H1 (cell line): Measurements from ENCODE around the gene MSH2. TPM values are rescaled to one million over a fixed set of nuclear protein-coding genes. Genes with fewer than 3 reads are reported as not detected.

Experiments used
- CTCF ChIA-PET: fragments of 300-600 bp; sonication (Branson Sonifier 250); formaldehyde crosslinking; loops from one replicate; lab custom pipeline; 2021; ENCODE audit not compliant: partially characterized antibody; lab: Charles Lee
- POLR2A ChIA-PET: fragments of 300-600 bp; sonication (Branson Sonifier 250); formaldehyde crosslinking; loops from one replicate; lab custom pipeline; 2021; ENCODE audit warnings: inconsistent platforms; ENCODE audit not compliant: partially characterized antibody; lab: Charles Lee
- DNase-seq, 2 experiments: peaks; one replicate each; pipeline versions ENCODE4 v3.0.0 to v3.0.0-alpha.2; 2010 to 2022; ENCODE audit warnings: low spot score in 2 of 2, low read depth in 1 of 2, mixed read lengths in 1 of 2
- FAIRE-seq: peaks from 2 replicates; lab custom pipeline; 2011; peaks lifted over from hg19 to GRCh38; lab: Jason Lieb, UNC
- H2AFZ ChIP-seq: 2 replicates; pipeline ENCODE4 v1.8.1; 2012; ENCODE audit warnings: low read length, inconsistent platforms
- H2AK5ac ChIP-seq: 2 replicates; pipeline ENCODE4 v1.6.1; 2013; ENCODE audit warnings: low read depth, low read length
- H2BK120ac ChIP-seq: replicated peaks from 2 replicates; pipeline ENCODE3; 2013; ENCODE audit warnings: low read depth, low read length, inconsistent platforms
- H2BK12ac ChIP-seq: 2 replicates; pipeline ENCODE4 v1.6.1; 2013; ENCODE audit warnings: low read depth, low read length
- H2BK15ac ChIP-seq: 2 replicates; pipeline ENCODE4 v1.6.1; 2013; ENCODE audit warnings: low read length
- H2BK20ac ChIP-seq: 2 replicates; pipeline ENCODE4 v1.6.1; 2013; ENCODE audit warnings: low read length
- H2BK5ac ChIP-seq: 2 replicates; pipeline ENCODE4 v1.6.1; 2013; ENCODE audit warnings: low read depth, low read length
- H3K14ac ChIP-seq: 2 replicates; pipeline ENCODE4 v1.6.1; 2013; ENCODE audit warnings: inconsistent platforms; ENCODE audit not compliant: insufficient read length
- H3K18ac ChIP-seq: 2 replicates; pipeline ENCODE4 v1.6.1; 2013; ENCODE audit warnings: low read length; ENCODE audit errors: extremely low read depth
- H3K23ac ChIP-seq: 2 replicates; pipeline ENCODE4 v1.6.1; 2013; ENCODE audit warnings: inconsistent platforms; ENCODE audit not compliant: insufficient read length
- H3K23me2 ChIP-seq: 2 replicates; pipeline ENCODE4 v1.6.1; 2013; ENCODE audit warnings: low read depth, low read length
- H3K27ac ChIP-seq: 2 replicates; pipeline ENCODE4 v1.6.1; 2011; ENCODE audit warnings: low read depth, low read length, inconsistent platforms
- H3K27me3 ChIP-seq, 4 experiments: replicated peaks in 1 of 4; 1 replicate in 1 of 4; 2 replicates in 3 of 4; pipeline versions ENCODE4 v1.6.1 to v1.8.1; 2011 to 2013; ENCODE audit warnings: low read length in 3 of 4, mild to moderate bottlenecking in 3 of 4, inconsistent platforms in 2 of 4, mixed read lengths in 2 of 4, moderate library complexity in 1 of 4; ENCODE audit not compliant: control insufficient read depth in 3 of 4, insufficient read depth in 3 of 4; ENCODE audit errors: extremely low read depth in 1 of 4
- H3K36me3 ChIP-seq, 4 experiments: 2 replicates each; pipeline versions ENCODE4 v1.6.1 to v1.8.1; 2011 to 2013; ENCODE audit warnings: mild to moderate bottlenecking in 4 of 4, low read length in 3 of 4, moderate library complexity in 2 of 4, control low read depth in 1 of 4, inconsistent platforms in 1 of 4; ENCODE audit not compliant: insufficient read depth in 4 of 4, control insufficient read depth in 2 of 4
- H3K4ac ChIP-seq: replicated peaks from 2 replicates; pipeline ENCODE3; 2013; ENCODE audit warnings: low read length, low read depth, mixed read lengths, inconsistent platforms; ENCODE audit not compliant: insufficient read length
- H3K4me1 ChIP-seq, 4 experiments: replicated peaks in 1 of 4; 1 replicate in 1 of 4; 2 replicates in 3 of 4; pipeline versions ENCODE4 v1.6.1 to v1.8.1; 2011 to 2013; ENCODE audit warnings: low read length in 3 of 4, inconsistent platforms in 2 of 4, mixed read lengths in 1 of 4; ENCODE audit not compliant: insufficient read depth in 4 of 4, control insufficient read depth in 3 of 4
- H3K4me2 ChIP-seq, 2 experiments: 2 replicates each; pipeline versions ENCODE4 v1.6.1 to v1.8.1; 2011 to 2013; ENCODE audit warnings: low read depth in 2 of 2, low read length in 2 of 2, control low read depth in 1 of 2, inconsistent platforms in 1 of 2, mild to moderate bottlenecking in 1 of 2; ENCODE audit not compliant: insufficient read depth in 1 of 2
- H3K4me3 ChIP-seq, 4 experiments: fragments of 200-600, 300-600 bp in 1 of 4; sonication (generic), shearing (Covaris generic), sonication (Bioruptor Twin) in 1 of 4; 2 replicates each; pipeline versions ENCODE4 v1.5.1 to v1.8.1; 2011 to 2016; ENCODE audit warnings: low read length in 4 of 4, low read depth in 3 of 4, control low read depth in 2 of 4, inconsistent platforms in 2 of 4, mild to moderate bottlenecking in 2 of 4, mixed read lengths in 1 of 4, moderate library complexity in 1 of 4; ENCODE audit not compliant: insufficient read depth in 2 of 4; ENCODE audit errors: extremely low read depth in 1 of 4
- H3K56ac ChIP-seq: replicated peaks from 2 replicates; pipeline ENCODE3; 2013; ENCODE audit warnings: low read depth, mild to moderate bottlenecking, mixed read lengths, low read length, inconsistent platforms; ENCODE audit not compliant: insufficient read length
- H3K79me1 ChIP-seq: 2 replicates; pipeline ENCODE4 v1.6.1; 2013; ENCODE audit warnings: low read depth, low read length, control low read depth
- H3K79me2 ChIP-seq, 2 experiments: 2 replicates each; pipeline versions ENCODE4 v1.6.1 to v1.8.1; 2012 to 2013; ENCODE audit warnings: low read length in 2 of 2, mild to moderate bottlenecking in 2 of 2, inconsistent platforms in 1 of 2; ENCODE audit not compliant: insufficient read depth in 2 of 2, control insufficient read depth in 1 of 2
- H3K9ac ChIP-seq, 4 experiments: replicated peaks in 1 of 4; 1 replicate in 1 of 4; 2 replicates in 3 of 4; pipeline versions ENCODE4 v1.6.1 to v1.8.1; 2011 to 2013; ENCODE audit warnings: low read depth in 3 of 4, low read length in 3 of 4, control low read depth in 2 of 4, mild to moderate bottlenecking in 2 of 4, moderate library complexity in 2 of 4, inconsistent platforms in 1 of 4; ENCODE audit errors: extremely low read depth in 1 of 4
- H3K9me3 ChIP-seq, 2 experiments: 2 replicates each; pipeline versions ENCODE4 v1.6.1 to v1.8.1; 2012 to 2013; ENCODE audit warnings: mild to moderate bottlenecking in 2 of 2, moderate library complexity in 2 of 2, control low read depth in 1 of 2, inconsistent platforms in 1 of 2, low read depth in 1 of 2, low read length in 1 of 2, mixed read lengths in 1 of 2; ENCODE audit not compliant: insufficient read depth in 2 of 2
- H4K20me1 ChIP-seq, 2 experiments: replicated peaks in 1 of 2; 2 replicates each; pipeline versions ENCODE3 to v1.8.1; 2011 to 2013; ENCODE audit warnings: inconsistent platforms in 2 of 2, low read length in 2 of 2, mild to moderate bottlenecking in 1 of 2; ENCODE audit not compliant: insufficient read depth in 2 of 2, control insufficient read depth in 1 of 2
- H4K5ac ChIP-seq: 2 replicates; pipeline ENCODE4 v1.6.1; 2013; ENCODE audit warnings: low read length, low read depth, mixed read lengths, inconsistent platforms; ENCODE audit not compliant: insufficient read length
- H4K8ac ChIP-seq: 2 replicates; pipeline ENCODE4 v1.8.0; 2013; ENCODE audit warnings: mild to moderate bottlenecking, moderate library complexity, low read length, inconsistent platforms; ENCODE audit not compliant: insufficient read depth; ENCODE audit errors: extremely low read depth
- H4K91ac ChIP-seq: replicated peaks from 2 replicates; pipeline ENCODE3; 2013; ENCODE audit warnings: low read length, mixed read lengths, inconsistent platforms; ENCODE audit not compliant: insufficient read length
- CREB1 ChIP-seq: IDR thresholded peaks from 2 replicates; pipeline ENCODE4 v1.6.1; 2012; ENCODE audit warnings: inconsistent platforms
- GABPA ChIP-seq: IDR thresholded peaks from 2 replicates; pipeline ENCODE4 v1.6.1; 2011; ENCODE audit warnings: mild to moderate bottlenecking, low read length, moderate library complexity, borderline replicate concordance; ENCODE audit not compliant: insufficient read depth
- HDAC6 ChIP-seq: IDR thresholded peaks from one replicate; pipeline ENCODE4 v1.7.1; 2012; ENCODE audit warnings: low read depth, mild to moderate bottlenecking, inconsistent platforms, low read length, moderate library complexity
- JUND ChIP-seq: IDR thresholded peaks from 2 replicates; pipeline ENCODE4 v1.6.1; 2011; ENCODE audit warnings: mild to moderate bottlenecking, improper control_type of control experiment, low read length
- RFX5 ChIP-seq: IDR thresholded peaks from 2 replicates; pipeline ENCODE4 v1.6.1; 2011; ENCODE audit warnings: low read depth, low read length, improper control_type of control experiment, borderline replicate concordance
- SP4 ChIP-seq: IDR thresholded peaks from 2 replicates; pipeline ENCODE4 v1.6.1; 2012; ENCODE audit warnings: low read length, inconsistent platforms
- TAF7 ChIP-seq: optimal IDR thresholded peaks from 2 replicates; pipeline ENCODE3; 2011; ENCODE audit warnings: low read depth, mild to moderate bottlenecking, inconsistent platforms, low read length, moderate library complexity, borderline replicate concordance
- WGBS, 2 experiments: shearing (Covaris generic) in 1 of 2; methylation state at CpG; one replicate each; pipeline versions ENCODE4 v1.1.6 to v1.1.7; 2013 to 2015; ENCODE audit warnings: low lambda C conversion rate in 2 of 2, mixed read lengths in 2 of 2, inconsistent platforms in 1 of 2, low coverage in 1 of 2, missing lambda C conversion rate in 1 of 2; ENCODE audit not compliant: insufficient replicate concordance in 2 of 2, insufficient coverage in 1 of 2, insufficient read length in 1 of 2; ENCODE audit errors: extremely low coverage in 1 of 2, missing lambda C conversion rate in 1 of 2; 5-methylcytosine and 5-hydroxymethylcytosine counted together
- polyA plus RNA-seq, 7 experiments: library from polyadenylated mRNA; depleted of rRNA in 3 of 7; stranded (reverse) in 5 of 7; unstranded in 2 of 7; fragments of >200 nt in 5 of 7; fragments of 200-250 nt in 2 of 7; gene quantifications; 1 replicate in 5 of 7; 2 replicates in 1 of 7; 4 replicates in 1 of 7; pipeline versions ENCODE4 v1.2.1 to v1.2.3, GENCODE V29; 2011 to 2013; ENCODE audit warnings: missing spikeins in 2 of 7, mixed read lengths in 2 of 7
- total RNA-seq: library from RNA; stranded (reverse); fragmentation: NEBNext Ultra II Directional; extraction: Animal tissue kit (Norgen Biotek cat#: 25700); gene quantifications from 2 replicates; pipeline ENCODE4 v1.2.1, GENCODE V29; 2021

Gene MSH2
- total and polyA plus RNA-seq, 2 of the 8 experiments (the other 6 are each of a cell fraction or from before 2014, with no cell fraction given), result 64.1 to 228 TPM

DNA sequence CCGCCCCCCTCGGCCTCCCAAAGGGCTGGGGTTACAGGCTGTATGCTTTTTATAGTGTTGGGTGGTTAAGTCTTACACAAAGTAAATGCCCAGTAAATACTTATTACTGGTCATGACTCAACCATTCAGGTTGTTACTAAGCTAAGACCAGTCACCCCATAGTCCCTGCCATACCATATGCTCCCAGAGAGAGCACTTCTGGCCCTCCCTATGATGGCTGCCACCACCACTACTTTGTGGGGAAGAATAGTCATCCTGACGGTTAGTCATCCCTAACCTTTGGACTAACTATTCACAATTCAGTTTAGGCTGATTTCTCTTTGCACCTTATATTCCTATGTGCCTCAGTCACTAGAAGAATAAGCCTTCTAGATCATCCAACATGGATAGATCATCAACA lies 42.0 kb upstream of the MSH2 start:
- ChIA-PET POLR2A (interaction anchor here (0.8 to 1.7 kb wide), 3 partner anchors 9 to 16 kb away, joined by 4 to 7 read pairs (median 6); no protein-coding TSS in a partner anchor), CTCF (interaction anchor here (1.1 kb wide), 1 partner anchor 28 kb away, joined by 3 read pairs; no protein-coding TSS in a partner anchor)
- no peaks in the 10 kb centered on the region for H3K23me2 ChIP-seq
- no peak overlapping the region for H2BK5ac ChIP-seq
- no peak overlapping the region for H3K56ac ChIP-seq
- no peak overlapping the region for H2BK120ac ChIP-seq
- no peak overlapping the region for H3K9ac ChIP-seq
- TF ChIP-seq HDAC6, result no peak
- no peak for TF ChIP-seq CREB1
- TF ChIP-seq JUND, result no peak
- no peak for TF ChIP-seq SP4
- no peak for TF ChIP-seq GABPA
- no peak for TF ChIP-seq RFX5
- no peak for TF ChIP-seq TAF7
- H3K79me2 ChIP-seq, result no peaks in the 10 kb centered on the region
- H3K4me1 ChIP-seq, result peaks cover 2 to 8% (median 5%) of the 10 kb centered on the region in 4 experiments; a peak in 5 of 7 replicates
- DNase-seq, result no peak
- FAIRE-seq, result no peak
- H2AK5ac ChIP-seq, result no peak overlapping the region; the same call in 1 of the 2 replicates
- H3K79me1 ChIP-seq, result no peaks in the 10 kb centered on the region
- no peak overlapping the region for H3K14ac ChIP-seq
- no peak overlapping the region for H4K5ac ChIP-seq
- no peak overlapping the region for H3K27ac ChIP-seq
- H4K91ac ChIP-seq, result no peak overlapping the region
- H3K36me3 ChIP-seq, result no peaks in the 10 kb centered on the region
- no peak overlapping the region for H3K4ac ChIP-seq
- H2BK15ac ChIP-seq, result no peak overlapping the region
- H4K8ac ChIP-seq, result no peak overlapping the region
- 85% methylated on average over 3 of the region's 3 CpGs; no CpG with 5 or more reads in 1 of the 2 experiments for WGBS, 2 experiments
- no peak overlapping the region for H2BK20ac ChIP-seq
- no peak overlapping the region for H2AFZ ChIP-seq
- H2BK12ac ChIP-seq, result no peak overlapping the region
- H3K9me3 ChIP-seq, result no peaks in the 10 kb centered on the region
- H3K4me3 ChIP-seq, result no peak overlapping the region
- H4K20me1 ChIP-seq, result no peaks in the 10 kb centered on the region
- H3K4me2 ChIP-seq, result no peak overlapping the region
- H3K23ac ChIP-seq, result no peak overlapping the region
- 0 out of 7 replicates have a peak, but pooled peaks cover 0 to 3% (median 0%) of the 10 kb centered on the region in 4 experiments for H3K27me3 ChIP-seq
- H3K18ac ChIP-seq, result no peak overlapping the region
